NCI-H460 (cell line): ENCODE data around the gene FADS1. TPM values are rescaled to one million over a fixed set of nuclear protein-coding genes. Genes with fewer than 3 reads are reported as not detected.

Source experiments
- DNase-seq: peaks from one replicate; pipeline ENCODE4 v3.0.0-alpha.2; 2016; ENCODE audit warnings: low read depth; ENCODE audit errors: extremely low read depth
- polyA plus RNA-seq: library from polyadenylated mRNA; depleted of rRNA; stranded (reverse); fragments of >200 nt; gene quantifications from 2 replicates; pipeline ENCODE4 v1.2.3, GENCODE V29; 2014; cell fraction: nucleus; rRNA removed
- total RNA-seq: library from RNA; depleted of rRNA; stranded (reverse); fragments of >200 nt; shearing (Covaris generic); gene quantifications from 2 replicates; pipeline ENCODE4 v1.2.3, GENCODE V29; 2014; rRNA removed

FADS1 gene
- 89.8 and 95.9 TPM in 2 replicates for total RNA-seq
- 127 and 149 TPM in 2 replicates for polyA plus RNA-seq

- peak; percentile 88 for DNase-seq
Observed at GRCh38 chr11:61816736-61817455, at the start of gene FADS1. Gene FADS1, minus strand, starts transcription at chr11:61817003. Its CDS starts 74 bp downstream, at chr11:61816929.

DNA sequence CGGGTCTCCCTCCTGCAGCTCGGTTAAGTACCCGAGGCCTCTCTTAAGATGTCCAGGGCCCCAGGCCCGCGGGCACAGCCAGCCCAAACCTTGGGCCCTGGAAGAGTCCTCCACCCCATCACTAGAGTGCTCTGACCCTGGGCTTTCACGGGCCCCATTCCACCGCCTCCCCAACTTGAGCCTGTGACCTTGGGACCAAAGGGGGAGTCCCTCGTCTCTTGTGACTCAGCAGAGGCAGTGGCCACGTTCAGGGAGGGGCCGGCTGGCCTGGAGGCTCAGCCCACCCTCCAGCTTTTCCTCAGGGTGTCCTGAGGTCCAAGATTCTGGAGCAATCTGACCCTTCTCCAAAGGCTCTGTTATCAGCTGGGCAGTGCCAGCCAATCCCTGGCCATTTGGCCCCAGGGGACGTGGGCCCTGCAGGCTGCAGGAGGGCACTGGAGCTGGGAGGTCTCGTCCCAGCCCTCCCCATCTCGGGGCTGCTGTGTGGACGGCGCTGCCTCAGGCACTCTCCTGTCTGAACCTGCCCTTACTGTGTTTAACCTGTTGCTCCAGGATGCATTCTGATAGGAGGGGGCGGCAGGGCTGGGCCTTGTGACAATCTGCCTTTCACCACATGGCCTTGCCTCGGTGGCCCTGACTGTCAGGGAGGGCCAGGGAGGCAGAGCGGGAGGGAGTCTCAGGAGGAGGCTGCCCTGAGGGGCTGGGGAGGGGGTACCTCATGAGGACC is 49.6 kb upstream of the FADS1 start:
- no peak for DNase-seq

DNA sequence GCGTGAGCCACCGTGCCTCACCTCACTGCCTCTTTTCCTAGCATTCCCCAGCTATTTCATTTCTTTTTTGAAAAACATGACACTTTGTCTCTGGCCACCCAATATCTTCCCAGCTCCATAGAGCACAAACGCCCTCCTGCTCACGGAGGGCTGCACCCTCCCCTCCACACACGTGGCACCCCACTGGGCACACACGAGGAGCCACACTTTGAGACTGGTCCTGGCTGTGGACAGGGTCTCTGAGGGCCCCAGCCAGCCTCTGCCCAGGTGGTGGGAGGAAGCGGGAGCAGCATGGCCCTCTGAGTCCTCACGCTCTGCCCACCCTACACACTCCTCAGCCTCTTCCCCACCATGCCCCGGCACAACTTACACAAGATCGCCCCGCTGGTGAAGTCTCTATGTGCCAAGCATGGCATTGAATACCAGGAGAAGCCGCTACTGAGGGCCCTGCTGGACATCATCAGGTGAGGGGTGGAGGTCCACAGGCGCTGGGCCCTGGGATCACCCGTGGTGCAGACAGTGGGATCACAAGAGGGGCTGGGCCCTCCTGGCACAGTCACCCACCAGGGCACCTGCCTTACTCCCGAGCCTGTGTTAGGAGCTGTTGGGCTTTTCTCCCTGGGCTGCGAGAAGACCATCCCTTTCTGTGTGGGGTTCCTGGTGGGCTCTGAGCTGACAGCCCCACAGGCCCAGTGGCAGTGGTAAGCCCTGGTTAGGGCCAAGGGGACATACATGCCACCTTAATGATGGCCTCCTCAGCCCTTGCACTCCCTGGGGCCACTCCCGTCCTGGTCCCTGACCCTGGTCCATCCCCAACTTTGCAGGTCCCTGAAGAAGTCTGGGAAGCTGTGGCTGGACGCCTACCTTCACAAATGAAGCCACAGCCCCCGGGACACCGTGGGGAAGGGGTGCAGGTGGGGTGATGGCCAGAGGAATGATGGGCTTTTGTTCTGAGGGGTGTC is 48.3 kb upstream of the FADS1 start:
- DNase-seq = no peak

GRCh38 chr11:61863548-61864081 is 46.8 kb upstream of the FADS1 start:
- DNase-seq = no peak

- no peak for DNase-seq
Observed at GRCh38 chr11:61862714-61863547, 46.1 kb upstream of the FADS1 start.

DNA sequence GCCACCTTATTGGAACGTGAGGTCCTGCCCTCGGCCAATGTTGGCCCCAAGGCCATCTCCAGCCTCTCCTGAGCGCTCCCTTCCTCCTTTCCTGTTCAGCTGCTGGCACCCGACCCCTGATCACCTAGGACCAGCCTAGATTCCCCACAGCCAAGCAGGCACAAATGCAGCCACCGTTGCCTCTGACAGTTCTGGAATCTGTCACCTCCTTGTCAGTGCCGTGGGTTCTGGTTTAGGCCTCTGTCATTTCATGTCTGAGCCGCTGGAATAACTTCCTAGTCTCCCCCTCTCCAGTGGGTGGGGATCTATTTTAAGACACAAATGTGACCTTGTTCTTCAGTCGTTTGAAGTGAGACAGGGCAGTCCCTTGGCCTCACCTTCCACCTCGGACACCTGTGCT is 44.8 kb upstream of the FADS1 start:
- DNase-seq = no peak

DNA sequence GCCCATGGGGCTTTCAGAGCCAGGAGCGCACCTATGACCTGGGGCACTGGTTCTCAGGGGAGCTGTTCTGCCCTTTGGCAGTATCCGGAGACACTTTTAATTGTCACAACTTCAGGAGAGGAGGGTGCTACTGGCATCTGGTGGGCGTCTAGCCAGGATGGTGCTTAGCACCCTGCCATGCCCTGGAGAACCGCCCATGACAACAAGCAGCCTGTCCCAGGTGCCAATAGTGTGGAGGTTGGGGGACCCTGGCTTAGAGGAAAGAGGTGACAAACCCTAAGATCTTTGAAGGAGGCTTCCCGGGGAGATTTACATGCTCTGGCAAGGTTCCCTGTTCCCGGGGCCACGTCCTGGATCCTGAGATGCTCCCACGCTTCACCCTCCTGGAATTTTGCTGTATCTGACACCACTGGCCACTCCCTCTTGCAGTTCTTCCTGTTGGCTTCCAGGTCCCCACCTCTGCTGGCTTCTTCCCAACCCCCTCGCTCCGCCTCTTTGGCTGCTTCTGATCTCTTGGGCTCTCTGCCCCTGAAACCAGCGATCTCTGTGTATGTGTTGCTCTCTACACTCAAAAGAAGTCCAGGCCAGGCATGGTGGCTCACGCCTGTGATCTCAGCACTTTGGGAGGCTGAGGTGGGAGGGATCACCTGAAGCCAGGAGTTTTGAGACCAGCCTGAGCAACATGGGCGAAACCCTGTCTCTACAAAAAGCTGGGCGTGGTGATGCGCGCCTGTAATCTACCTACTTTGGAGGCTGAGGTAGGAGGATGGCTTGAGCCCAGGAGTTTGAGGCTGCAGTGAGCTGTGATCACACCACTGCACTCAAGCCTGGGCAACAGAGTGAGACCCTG is 43.5 kb upstream of the FADS1 start:
- no peak for DNase-seq

- DNase-seq = no peak
Observed at GRCh38 chr11:61855939-61856680, 39.3 kb upstream of the FADS1 start.

- DNase-seq = no peak
Observed at GRCh38 chr11:61854966-61855714, 38.3 kb upstream of the FADS1 start.

- no peak for DNase-seq
Observed at GRCh38 chr11:61854206-61854895, 37.5 kb upstream of the FADS1 start.

- DNase-seq = no peak
Observed at GRCh38 chr11:61853698-61854169, 36.9 kb upstream of the FADS1 start.

- no peak for DNase-seq
Observed at GRCh38 chr11:61851900-61852295, 35.1 kb upstream of the FADS1 start.

GRCh38 chr11:61851113-61851899 is 34.5 kb upstream of the FADS1 start:
- DNase-seq = no peak

DNA sequence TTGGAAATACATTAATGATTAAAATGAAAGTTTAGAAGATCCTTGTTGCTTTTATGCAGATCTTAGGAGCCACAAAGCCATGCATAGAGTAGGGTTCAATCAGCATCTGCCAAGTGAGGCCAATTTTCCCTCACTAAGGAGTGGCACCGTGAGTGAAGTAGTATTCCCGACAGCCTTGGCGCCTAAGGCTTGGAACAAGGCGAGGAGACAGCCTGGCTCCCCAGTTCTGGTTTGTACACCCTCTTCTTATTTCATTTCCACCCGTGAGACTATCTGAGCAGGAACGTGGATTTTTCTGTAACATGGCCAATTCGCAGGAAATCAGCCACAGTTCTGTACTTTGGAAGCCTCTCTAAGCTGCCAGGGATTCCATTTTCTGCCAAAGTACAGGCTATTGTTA is 33.9 kb upstream of the FADS1 start:
- DNase-seq = no peak

- no peak for DNase-seq
Observed at GRCh38 chr11:61848631-61849030, 31.8 kb upstream of the FADS1 start.
